22Rv1 (cell line): ENCODE data around the gene TMX2.
"Not testable (repeated sequence)": the region's sequence is repeated elsewhere in the genome, so short reads cannot be mapped to it uniquely, and the experiment has no call there.

Source experiments
- H3K27ac ChIP-seq: fragments of 450-650 bp; 2 replicates; pipeline ENCODE4 v1.5.1; 2017
- ZFX ChIP-seq: fragments of 450-650 bp; IDR thresholded peaks from 2 replicates; pipeline ENCODE4 v1.6.1; 2017; ENCODE audit warnings: antibody characterized with exemption, borderline replicate concordance
- TF ChIP-seq, protein P1 (sequence below): fragments of 450-650 bp; IDR thresholded peaks from 2 replicates; pipeline ENCODE4 v1.5.1; 2017; ENCODE audit warnings: mild to moderate bottlenecking

TMX2 gene

DNA sequence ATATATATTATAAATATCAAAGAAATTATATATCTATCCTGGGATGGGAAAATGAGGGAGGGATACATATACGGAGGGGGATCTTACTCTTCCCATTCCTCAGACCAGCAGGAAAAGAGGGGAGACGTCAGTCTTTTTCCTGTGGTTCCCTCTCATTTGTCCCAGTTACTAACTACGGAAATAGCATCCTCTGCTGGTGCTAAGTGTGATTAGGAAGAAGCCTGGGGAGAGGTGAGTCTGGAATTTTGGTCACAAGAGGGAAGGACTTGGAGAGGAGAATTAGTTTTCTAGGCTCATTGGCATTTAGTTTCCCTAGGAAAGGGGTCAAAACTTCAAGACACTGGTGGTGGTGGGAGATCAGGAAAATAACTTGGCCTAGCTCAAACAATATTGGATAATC, 12.0 kb upstream of the TMX2 start:
- TF ChIP-seq, protein P1, sequence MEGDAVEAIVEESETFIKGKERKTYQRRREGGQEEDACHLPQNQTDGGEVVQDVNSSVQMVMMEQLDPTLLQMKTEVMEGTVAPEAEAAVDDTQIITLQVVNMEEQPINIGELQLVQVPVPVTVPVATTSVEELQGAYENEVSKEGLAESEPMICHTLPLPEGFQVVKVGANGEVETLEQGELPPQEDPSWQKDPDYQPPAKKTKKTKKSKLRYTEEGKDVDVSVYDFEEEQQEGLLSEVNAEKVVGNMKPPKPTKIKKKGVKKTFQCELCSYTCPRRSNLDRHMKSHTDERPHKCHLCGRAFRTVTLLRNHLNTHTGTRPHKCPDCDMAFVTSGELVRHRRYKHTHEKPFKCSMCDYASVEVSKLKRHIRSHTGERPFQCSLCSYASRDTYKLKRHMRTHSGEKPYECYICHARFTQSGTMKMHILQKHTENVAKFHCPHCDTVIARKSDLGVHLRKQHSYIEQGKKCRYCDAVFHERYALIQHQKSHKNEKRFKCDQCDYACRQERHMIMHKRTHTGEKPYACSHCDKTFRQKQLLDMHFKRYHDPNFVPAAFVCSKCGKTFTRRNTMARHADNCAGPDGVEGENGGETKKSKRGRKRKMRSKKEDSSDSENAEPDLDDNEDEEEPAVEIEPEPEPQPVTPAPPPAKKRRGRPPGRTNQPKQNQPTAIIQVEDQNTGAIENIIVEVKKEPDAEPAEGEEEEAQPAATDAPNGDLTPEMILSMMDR, result no peak
- TF ChIP-seq ZFX, result no peak
- H3K27ac ChIP-seq, result no peak overlapping the region

DNA sequence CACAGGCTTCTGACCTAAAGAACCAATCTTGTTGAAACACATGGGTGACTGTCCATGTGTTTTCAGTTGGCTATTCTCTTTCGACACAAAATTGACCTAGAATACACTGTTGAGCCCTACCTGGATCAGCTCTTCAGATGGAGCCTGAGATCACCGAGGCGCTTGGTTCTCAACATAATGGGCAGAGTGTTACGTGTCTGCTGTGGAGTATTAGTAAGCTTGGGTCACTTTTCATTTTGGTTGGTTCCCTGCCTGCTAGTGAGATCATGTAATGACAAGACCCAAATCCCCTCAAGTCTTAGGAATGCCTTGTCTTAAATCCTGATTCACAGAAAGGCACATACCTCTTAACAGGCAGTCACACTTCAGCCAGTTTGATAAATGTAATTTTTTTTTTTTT, 9.1 kb upstream of the TMX2 start:
- TF ChIP-seq, protein P1, result no peak
- H3K27ac ChIP-seq, result no peak overlapping the region

DNA sequence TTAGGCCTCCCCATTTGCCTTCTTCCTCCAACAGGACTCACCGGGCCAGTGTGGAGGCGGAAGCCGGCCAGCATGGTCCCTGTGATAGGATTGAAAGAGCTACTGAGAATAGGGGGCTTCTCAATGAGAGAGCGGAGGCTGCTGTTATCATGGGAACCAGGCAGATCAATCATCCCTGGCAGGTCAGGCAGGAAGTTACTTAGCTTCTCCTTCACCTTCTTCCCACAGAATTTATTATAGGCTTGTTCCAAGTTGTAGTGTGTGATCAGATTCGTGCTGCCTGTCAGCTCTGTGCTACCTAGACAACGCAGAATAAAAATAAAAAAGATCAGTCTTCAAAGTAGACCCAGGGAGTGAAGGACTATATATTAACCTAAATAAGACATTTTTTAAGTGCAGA, 7.5 kb upstream of the TMX2 start:
- 0 out of 2 replicates have a peak overlapping the region, but pooled peaks have one; percentile 13 for H3K27ac ChIP-seq
- TF ChIP-seq, protein P1, result no peak
- TF ChIP-seq ZFX, result no peak

DNA sequence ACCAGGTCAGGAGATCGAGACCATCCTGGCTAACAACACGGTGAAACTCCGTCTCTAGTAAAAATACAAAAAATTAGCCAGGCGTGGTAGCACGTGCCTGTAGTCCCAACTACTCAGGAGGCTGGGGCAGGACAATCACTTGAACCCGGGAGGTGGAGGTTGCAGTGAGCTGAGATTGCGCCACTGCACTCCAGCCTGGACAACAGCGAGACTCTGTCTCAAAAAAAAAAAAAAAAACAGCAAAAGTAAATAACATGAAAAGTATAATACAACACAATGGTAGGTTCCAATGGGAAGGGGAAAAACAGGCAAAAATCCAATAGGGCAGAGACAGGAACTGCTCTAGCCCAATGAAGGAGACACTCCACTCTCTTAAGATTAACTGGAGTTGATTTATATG, 7.0 kb upstream of the TMX2 start:
- not testable (repeated sequence) for H3K27ac ChIP-seq

DNA sequence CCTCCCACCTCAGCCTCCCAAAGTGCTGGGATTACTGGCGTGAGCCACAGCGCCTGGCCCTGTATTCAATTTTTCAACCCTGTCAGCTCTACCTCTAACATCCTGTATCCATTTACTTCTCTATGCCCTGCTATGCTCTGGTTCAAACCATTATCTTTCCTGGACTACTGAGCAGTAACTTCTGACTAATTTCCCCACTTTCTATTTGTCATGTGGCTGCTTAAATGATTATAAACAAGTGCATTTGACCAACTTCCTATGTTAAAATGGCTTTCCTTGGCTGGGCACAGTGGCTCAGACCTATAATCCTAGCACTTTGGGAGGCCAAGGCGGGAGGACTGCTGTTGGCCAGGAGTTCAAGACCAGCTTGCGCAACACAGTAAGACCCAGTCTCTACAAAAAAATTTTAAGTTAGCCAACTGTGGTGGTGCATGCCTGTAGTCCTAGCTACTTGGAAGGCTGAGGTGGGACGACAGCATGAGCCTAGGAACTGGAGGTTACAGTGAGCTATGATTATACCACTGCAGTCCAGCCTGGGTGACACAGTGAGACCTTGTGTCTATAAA, 2.5 kb upstream of the TMX2 start:
- no peak overlapping the region for H3K27ac ChIP-seq
- TF ChIP-seq, protein P1, result no peak
- no peak for TF ChIP-seq ZFX

DNA sequence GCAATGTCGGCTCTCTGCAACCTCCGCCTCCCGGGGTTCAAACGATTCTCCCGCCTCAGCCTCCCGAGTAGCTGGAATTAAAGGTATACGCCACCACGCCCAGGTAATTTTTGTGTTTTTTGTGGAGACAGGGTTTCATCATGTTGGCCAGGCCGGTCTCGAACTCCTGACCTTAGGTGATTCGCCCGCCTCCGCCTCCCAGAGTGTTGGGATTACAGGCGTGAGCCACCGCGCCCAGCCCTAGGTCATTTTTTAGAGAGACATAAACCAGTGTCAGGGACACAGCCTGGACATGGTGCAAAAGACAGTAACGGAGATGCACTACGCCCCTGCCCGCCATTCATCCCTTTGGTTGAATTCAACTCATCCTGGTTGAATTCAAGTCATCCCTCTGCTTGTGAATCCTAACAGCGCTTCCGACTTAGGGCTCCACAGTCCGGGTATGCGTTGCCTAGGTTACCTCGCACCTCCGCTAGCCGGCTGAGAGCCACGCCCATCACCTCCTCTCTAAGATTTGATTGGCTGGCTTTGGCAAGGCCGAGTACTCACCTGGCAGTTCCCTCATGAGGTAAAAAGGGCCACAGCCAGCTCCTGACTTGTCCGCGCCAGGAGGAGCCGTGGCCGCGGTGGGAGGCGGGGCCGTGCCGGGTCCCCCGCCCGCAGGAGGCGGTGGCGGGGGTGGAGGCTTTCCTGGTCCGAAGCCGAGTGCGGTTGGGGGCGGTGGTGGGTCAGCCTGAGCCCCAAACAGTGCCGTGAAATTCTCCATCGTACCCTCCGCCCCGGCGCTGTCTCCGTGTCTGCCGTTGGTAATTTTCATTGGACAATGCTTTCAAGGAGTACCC, 758 bp upstream of the TMX2 start, which contains the start of gene MED19:
TSS of gene MED19 (minus strand) at position 802 of the 842 bp plus-strand sequence. CDS start at position 766, 36 bp downstream.
- H3K27ac ChIP-seq, result peak within 1 kb of the TSS; percentile 94
- TF ChIP-seq, protein P1, result no peak
- TF ChIP-seq ZFX, result no peak

DNA sequence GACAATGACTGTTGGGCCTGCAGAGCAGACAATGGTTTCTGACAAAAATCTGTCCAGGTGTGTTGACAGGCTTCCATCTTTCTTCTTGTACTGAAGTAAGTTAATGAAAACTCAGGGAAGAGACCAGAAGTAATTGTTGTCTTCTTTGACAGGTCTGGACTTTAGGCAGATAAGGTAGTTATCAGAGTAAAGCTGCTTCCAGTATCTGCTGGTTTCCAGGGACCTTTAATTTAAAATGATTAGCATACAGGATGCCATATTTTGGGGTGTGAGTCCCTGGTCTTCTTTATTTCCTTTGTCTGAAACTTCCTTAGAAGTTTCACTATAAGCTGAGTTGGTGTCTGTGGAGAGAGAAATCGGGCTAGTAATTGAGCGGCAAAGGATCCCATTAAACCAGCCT, 1.4 kb downstream of the TMX2 start:
- H3K27ac ChIP-seq, result peak overlapping the region; percentile 94; the same call in 1 of the 2 replicates
- no peak for TF ChIP-seq ZFX
- TF ChIP-seq, protein P1, result no peak

DNA sequence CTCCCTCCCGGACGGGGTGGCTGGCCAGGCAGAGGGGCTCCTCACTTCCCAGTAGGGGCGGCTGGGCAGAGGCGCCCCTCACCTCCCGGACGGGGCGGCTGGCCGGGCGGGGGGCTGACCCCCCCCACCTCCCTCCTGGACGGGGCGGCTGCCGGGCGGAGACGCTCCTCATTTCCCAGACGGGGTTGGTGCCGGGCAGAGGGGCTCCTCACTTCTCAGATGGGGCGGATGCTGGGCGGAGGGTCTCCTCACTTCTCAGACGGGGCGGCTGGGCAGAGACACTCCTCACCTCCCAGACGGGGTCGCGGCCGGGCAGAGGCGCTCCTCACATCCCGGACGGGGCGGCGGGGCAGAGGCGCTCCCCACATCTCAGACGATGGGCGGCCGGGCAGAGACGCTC, 4.3 kb downstream of the TMX2 start:
- not testable (repeated sequence) for H3K27ac ChIP-seq
